Liver (tissue), 9 donors: ENCODE results near the gene CCDC68. TPM values are rescaled to one million over a fixed set of nuclear protein-coding genes. Genes with fewer than 3 reads are reported as not detected.

Source experiments
- DNase-seq: peaks from one replicate; pipeline ENCODE4 v3.0.0-alpha.2; 2017; ENCODE audit warnings: low spot score
- H3K27ac ChIP-seq, 2 donors: one replicate each; pipeline ENCODE4 v1.7.0; 2013; ENCODE audit warnings: inconsistent platforms in 2 of 2, low read length in 2 of 2, control low read depth in 1 of 2, low read depth in 1 of 2, mild to moderate bottlenecking in 1 of 2
- H3K27me3 ChIP-seq, 4 donors: one replicate each; pipeline versions ENCODE4 v1.6.1 to v1.7.0; 2013; ENCODE audit warnings: low read length in 3 of 4, inconsistent platforms in 1 of 4, mild to moderate bottlenecking in 1 of 4, moderate library complexity in 1 of 4; ENCODE audit not compliant: control insufficient read depth in 4 of 4, insufficient read depth in 4 of 4
- H3K36me3 ChIP-seq, 4 donors: one replicate each; pipeline versions ENCODE4 v1.6.1 to v1.7.0; 2013; ENCODE audit warnings: low read length in 3 of 4, mild to moderate bottlenecking in 3 of 4, low read depth in 1 of 4, moderate library complexity in 1 of 4; ENCODE audit not compliant: control insufficient read depth in 4 of 4, insufficient read depth in 3 of 4
- H3K4me1 ChIP-seq, 4 donors: one replicate each; pipeline versions ENCODE4 v1.6.1 to v1.7.0; 2013; ENCODE audit warnings: low read length in 3 of 4, mild to moderate bottlenecking in 3 of 4, moderate library complexity in 1 of 4; ENCODE audit not compliant: control insufficient read depth in 4 of 4, insufficient read depth in 4 of 4
- H3K4me3 ChIP-seq, 3 donors: one replicate each; pipeline versions ENCODE4 v1.6.1 to v1.7.0; 2013; ENCODE audit warnings: low read length in 3 of 3, control low read depth in 1 of 3, low read depth in 1 of 3, mild to moderate bottlenecking in 1 of 3
- H3K9ac ChIP-seq, 2 donors: one replicate each; pipeline ENCODE4 v1.7.0; 2013; ENCODE audit warnings: low read length in 2 of 2, mild to moderate bottlenecking in 2 of 2, moderate library complexity in 2 of 2, control low read depth in 1 of 2, low read depth in 1 of 2
- H3K9me3 ChIP-seq, 4 donors: one replicate each; pipeline versions ENCODE4 v1.6.1 to v1.7.0; 2013; ENCODE audit warnings: low read length in 3 of 4; ENCODE audit not compliant: control insufficient read depth in 4 of 4
- EGR1 ChIP-seq, 2 donors: IDR thresholded peaks; 2 replicates each; pipeline ENCODE4 v1.6.1; 2016 to 2018; ENCODE audit warnings: antibody characterized with exemption in 2 of 2, low read depth in 2 of 2
- FOXA1 ChIP-seq: IDR thresholded peaks from 2 replicates; pipeline ENCODE4 v1.6.1; 2016; ENCODE audit warnings: antibody characterized with exemption
- FOXA2 ChIP-seq: IDR thresholded peaks from 2 replicates; pipeline ENCODE4 v1.6.1; 2016; ENCODE audit warnings: antibody characterized with exemption
- GABPA ChIP-seq, 2 donors: IDR thresholded peaks in 1 of 2; conservative IDR thresholded peaks in 1 of 2; 2 replicates each; pipeline ENCODE4 v1.6.1; 2016; ENCODE audit warnings: antibody characterized with exemption in 2 of 2, mild to moderate bottlenecking in 1 of 2, moderate library complexity in 1 of 2
- HNF4A ChIP-seq, 2 donors: conservative IDR thresholded peaks; 2 replicates each; pipeline ENCODE4 v1.6.1; 2016; ENCODE audit warnings: antibody characterized with exemption in 2 of 2, mild to moderate bottlenecking in 2 of 2
- HNF4G ChIP-seq: IDR thresholded peaks from 2 replicates; pipeline ENCODE4 v1.6.1; 2016; ENCODE audit warnings: antibody characterized with exemption
- JUND ChIP-seq, 2 donors: IDR thresholded peaks; 2 replicates each; pipeline ENCODE4 v1.6.1; 2016; ENCODE audit warnings: antibody characterized with exemption in 2 of 2
- NR2F2 ChIP-seq: IDR thresholded peaks from 2 replicates; pipeline ENCODE4 v1.6.1; 2016; ENCODE audit warnings: antibody characterized with exemption
- RAD21 ChIP-seq, 2 donors: IDR thresholded peaks; 2 replicates each; pipeline ENCODE4 v1.6.1; 2016; ENCODE audit warnings: antibody characterized with exemption in 2 of 2, mild to moderate bottlenecking in 2 of 2
- SP1 ChIP-seq: IDR thresholded peaks from 2 replicates; pipeline ENCODE4 v1.6.1; 2018; ENCODE audit warnings: antibody characterized with exemption, mild to moderate bottlenecking
- TAF1 ChIP-seq: conservative IDR thresholded peaks from 2 replicates; pipeline ENCODE4 v1.6.1; 2016; ENCODE audit warnings: antibody characterized with exemption, mild to moderate bottlenecking
- YY1 ChIP-seq: IDR thresholded peaks from 2 replicates; pipeline ENCODE4 v1.6.1; 2016; ENCODE audit warnings: antibody characterized with exemption, mild to moderate bottlenecking
- WGBS: extraction: QIAGEN DNeasy Blood & Tissue Kit; methylation state at CpG from one replicate; pipeline ENCODE4 v1.1.7; 2013; 5-methylcytosine and 5-hydroxymethylcytosine counted together
- polyA plus RNA-seq, 2 donors: library from polyadenylated mRNA; stranded (reverse) in 1 of 2; unstranded in 1 of 2; fragments of 200-250 nt in 1 of 2; fragments of >200 nt in 1 of 2; fragmentation: Nextera tagmentation in 1 of 2; extraction: Ambion mirVana in 1 of 2; gene quantifications; one replicate each; pipeline versions ENCODE4 v1.2.1 to v1.2.3, GENCODE V29; 2013 to 2015
- total RNA-seq, 2 donors: library from RNA; depleted of rRNA; stranded (reverse); fragments of >200 nt; gene quantifications; one replicate each; pipeline ENCODE4 v1.2.3, GENCODE V29; 2014
- TF ChIP-seq, protein P1 (sequence below): IDR thresholded peaks from 2 replicates; pipeline ENCODE4 v1.6.1; 2016; ENCODE audit warnings: antibody characterized with exemption
- TF ChIP-seq, protein P2 (sequence below): IDR thresholded peaks from 2 replicates; pipeline ENCODE4 v1.6.1; 2016; ENCODE audit warnings: antibody characterized with exemption
- TF ChIP-seq, protein P3 (sequence below): IDR thresholded peaks from 2 replicates; pipeline ENCODE4 v1.6.1; 2016; ENCODE audit warnings: antibody characterized with exemption, mild to moderate bottlenecking
- TF ChIP-seq, protein P4 (sequence below): IDR thresholded peaks from 2 replicates; pipeline ENCODE4 v1.6.1; 2016; ENCODE audit warnings: antibody characterized with exemption
- donor health status: healthy.
- donor health status: healthy.
- donor health status: healthy.
- donor health status: healthy.
- donor health status: healthy.

Gene CCDC68
- total and polyA plus RNA-seq, 4 donors: 2.6 to 17.5 (median 11.2) TPM

DNA sequence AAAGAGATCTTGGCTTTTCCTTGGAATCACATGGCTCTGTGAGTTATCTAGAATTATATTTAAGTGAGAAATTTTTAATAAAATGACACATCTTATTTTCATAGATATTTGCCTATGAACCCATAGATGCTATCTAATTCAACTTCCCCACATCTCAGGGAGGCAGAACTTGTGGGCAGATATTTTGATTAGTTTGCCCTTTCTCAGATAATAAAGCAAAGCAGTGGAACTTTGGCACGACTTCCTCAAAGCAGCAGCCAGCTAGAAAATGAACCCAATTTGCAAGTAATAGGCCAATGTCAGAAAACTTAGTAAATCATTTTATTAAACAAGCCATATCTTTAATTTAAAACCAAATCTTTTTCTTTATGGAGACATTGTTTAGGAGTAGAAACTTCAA lies 98.3 kb downstream of the CCDC68 start:
- H3K9me3 ChIP-seq: no peaks in the 10 kb centered on the region
- H3K27me3 ChIP-seq: no peaks in the 10 kb centered on the region
- DNase-seq: no peak
- no peaks in the 10 kb centered on the region for H3K36me3 ChIP-seq
- no peak overlapping the region for H3K4me3 ChIP-seq
- H3K27ac ChIP-seq: no peak overlapping the region
- 80% methylated on average over 1 of the region's 1 CpG for WGBS
- no peak for TF ChIP-seq YY1
- TF ChIP-seq EGR1 (IDR thresholded peaks at IDR 0.05; ENCODE audit: low read depth in 2 of 2): no peak
- TF ChIP-seq, protein P1, sequence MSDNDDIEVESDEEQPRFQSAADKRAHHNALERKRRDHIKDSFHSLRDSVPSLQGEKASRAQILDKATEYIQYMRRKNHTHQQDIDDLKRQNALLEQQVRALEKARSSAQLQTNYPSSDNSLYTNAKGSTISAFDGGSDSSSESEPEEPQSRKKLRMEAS: no peak
- no peak for TF ChIP-seq TAF1
- TF ChIP-seq, protein P2, sequence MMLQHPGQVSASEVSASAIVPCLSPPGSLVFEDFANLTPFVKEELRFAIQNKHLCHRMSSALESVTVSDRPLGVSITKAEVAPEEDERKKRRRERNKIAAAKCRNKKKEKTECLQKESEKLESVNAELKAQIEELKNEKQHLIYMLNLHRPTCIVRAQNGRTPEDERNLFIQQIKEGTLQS: no peak
- TF ChIP-seq HNF4A (conservative IDR thresholded peaks at IDR 0.05): no peak
- TF ChIP-seq RAD21 (IDR thresholded peaks at IDR 0.05): no peak
- TF ChIP-seq NR2F2: no peak
- H3K9ac ChIP-seq: no peak overlapping the region
- H3K4me1 ChIP-seq: no peaks in the 10 kb centered on the region

DNA sequence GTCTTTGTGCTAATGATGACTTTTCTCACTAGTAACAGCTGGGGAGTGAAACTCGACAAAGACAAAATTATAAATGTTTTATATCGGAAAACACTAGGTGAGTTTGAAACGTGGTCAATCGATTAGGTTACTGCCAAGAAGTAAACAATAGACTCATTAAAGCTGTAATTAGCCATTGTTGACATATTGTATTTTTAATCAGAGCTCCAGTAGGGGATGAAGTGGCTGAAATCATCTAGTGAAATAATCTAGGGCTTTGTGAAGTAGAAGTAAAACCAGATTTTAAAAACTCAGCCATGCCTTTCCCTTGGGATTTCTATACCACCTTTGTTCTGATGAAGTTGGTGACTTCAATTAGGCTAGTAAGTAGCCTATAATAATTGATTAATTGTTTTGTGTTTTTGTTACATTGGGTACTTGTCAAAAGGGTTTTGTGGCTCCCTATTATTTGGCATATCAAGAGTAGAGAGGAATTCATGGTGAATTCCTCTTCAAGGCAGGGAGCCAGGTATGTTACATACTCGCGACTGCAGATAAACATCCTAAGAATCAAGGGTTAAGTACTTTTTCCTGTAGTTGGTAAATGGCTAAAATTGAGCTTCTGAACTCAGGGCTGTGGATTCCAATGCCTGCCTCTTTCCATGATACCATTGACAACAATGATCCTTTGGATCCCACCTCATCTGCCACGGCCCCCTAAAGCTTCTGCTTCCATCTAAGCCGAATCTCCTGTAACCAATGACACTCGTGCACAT lies 99.4 kb downstream of the CCDC68 start:
- WGBS: 83% methylated on average over 9 of the region's 9 CpGs
- no peak for DNase-seq
- Histone ChIP-seq H3K4me1 (no peaks in the 10 kb centered on the region), H3K27ac (no peak overlapping the region), H3K9ac (no peak overlapping the region), H3K36me3 (no peaks in the 10 kb centered on the region), H3K4me3 (no peak overlapping the region), H3K27me3 (no peaks in the 10 kb centered on the region), H3K9me3 (no peaks in the 10 kb centered on the region)
- TF ChIP-seq FOXA1 (no peak), HNF4G (no peak), GABPA (IDR thresholded peaks at IDR 0.05 in 1 of 2, conservative IDR thresholded peaks at IDR 0.05 in 1 of 2) (no peak), JUND (IDR thresholded peaks at IDR 0.05) (no peak), NR2F2 (no peak), TAF1 (no peak), YY1 (no peak), FOXA2 (no peak), EGR1 (IDR thresholded peaks at IDR 0.05; ENCODE audit: low read depth in 2 of 2) (no peak), RAD21 (IDR thresholded peaks at IDR 0.05) (no peak), SP1 (no peak)
- TF ChIP-seq, protein P2: no peak
- TF ChIP-seq, protein P3, sequence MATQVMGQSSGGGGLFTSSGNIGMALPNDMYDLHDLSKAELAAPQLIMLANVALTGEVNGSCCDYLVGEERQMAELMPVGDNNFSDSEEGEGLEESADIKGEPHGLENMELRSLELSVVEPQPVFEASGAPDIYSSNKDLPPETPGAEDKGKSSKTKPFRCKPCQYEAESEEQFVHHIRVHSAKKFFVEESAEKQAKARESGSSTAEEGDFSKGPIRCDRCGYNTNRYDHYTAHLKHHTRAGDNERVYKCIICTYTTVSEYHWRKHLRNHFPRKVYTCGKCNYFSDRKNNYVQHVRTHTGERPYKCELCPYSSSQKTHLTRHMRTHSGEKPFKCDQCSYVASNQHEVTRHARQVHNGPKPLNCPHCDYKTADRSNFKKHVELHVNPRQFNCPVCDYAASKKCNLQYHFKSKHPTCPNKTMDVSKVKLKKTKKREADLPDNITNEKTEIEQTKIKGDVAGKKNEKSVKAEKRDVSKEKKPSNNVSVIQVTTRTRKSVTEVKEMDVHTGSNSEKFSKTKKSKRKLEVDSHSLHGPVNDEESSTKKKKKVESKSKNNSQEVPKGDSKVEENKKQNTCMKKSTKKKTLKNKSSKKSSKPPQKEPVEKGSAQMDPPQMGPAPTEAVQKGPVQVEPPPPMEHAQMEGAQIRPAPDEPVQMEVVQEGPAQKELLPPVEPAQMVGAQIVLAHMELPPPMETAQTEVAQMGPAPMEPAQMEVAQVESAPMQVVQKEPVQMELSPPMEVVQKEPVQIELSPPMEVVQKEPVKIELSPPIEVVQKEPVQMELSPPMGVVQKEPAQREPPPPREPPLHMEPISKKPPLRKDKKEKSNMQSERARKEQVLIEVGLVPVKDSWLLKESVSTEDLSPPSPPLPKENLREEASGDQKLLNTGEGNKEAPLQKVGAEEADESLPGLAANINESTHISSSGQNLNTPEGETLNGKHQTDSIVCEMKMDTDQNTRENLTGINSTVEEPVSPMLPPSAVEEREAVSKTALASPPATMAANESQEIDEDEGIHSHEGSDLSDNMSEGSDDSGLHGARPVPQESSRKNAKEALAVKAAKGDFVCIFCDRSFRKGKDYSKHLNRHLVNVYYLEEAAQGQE: no peak
- TF ChIP-seq, protein P4, sequence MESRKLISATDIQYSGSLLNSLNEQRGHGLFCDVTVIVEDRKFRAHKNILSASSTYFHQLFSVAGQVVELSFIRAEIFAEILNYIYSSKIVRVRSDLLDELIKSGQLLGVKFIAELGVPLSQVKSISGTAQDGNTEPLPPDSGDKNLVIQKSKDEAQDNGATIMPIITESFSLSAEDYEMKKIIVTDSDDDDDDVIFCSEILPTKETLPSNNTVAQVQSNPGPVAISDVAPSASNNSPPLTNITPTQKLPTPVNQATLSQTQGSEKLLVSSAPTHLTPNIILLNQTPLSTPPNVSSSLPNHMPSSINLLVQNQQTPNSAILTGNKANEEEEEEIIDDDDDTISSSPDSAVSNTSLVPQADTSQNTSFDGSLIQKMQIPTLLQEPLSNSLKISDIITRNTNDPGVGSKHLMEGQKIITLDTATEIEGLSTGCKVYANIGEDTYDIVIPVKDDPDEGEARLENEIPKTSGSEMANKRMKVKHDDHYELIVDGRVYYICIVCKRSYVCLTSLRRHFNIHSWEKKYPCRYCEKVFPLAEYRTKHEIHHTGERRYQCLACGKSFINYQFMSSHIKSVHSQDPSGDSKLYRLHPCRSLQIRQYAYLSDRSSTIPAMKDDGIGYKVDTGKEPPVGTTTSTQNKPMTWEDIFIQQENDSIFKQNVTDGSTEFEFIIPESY: no peak
